ENCODE data around the gene POLR2M.

The POLR2M gene

GRCh38 chr15:57763176-57763964 lies 56.9 kb downstream of the POLR2M start:
- DNase-seq (ENCODE audit: insufficient read length, low spot score) (no peak), FAIRE-seq (no peak)
- TF ChIP-seq POU2F2 (IDR thresholded peaks at IDR 0.05; ENCODE audit: low read depth, low read length) = no peak
- no peak for TF ChIP-seq PAX5 (IDR thresholded peaks at IDR 0.05; ENCODE audit: insufficient read depth, low read length, severe bottlenecking)
- TF ChIP-seq SPI1 (IDR thresholded peaks at IDR 0.05; ENCODE audit: low read depth, low read length) = no peak
- no peak for TF ChIP-seq POLR2AphosphoS5 (IDR thresholded peaks at IDR 0.05; ENCODE audit: low read depth, low read length)
- no peak for TF ChIP-seq TAF1 (IDR thresholded peaks at IDR 0.05; ENCODE audit: low read depth, low read length)
- no peak for TF ChIP-seq POLR2A (IDR thresholded peaks at IDR 0.05; ENCODE audit: low read depth, low read length)

Data from GM12891 (cell line).